HG02852 (cell line): ENCODE data around the gene MST1.
"Not testable (repeated sequence)": the region's sequence is repeated elsewhere in the genome, so short reads cannot be mapped to it uniquely, and the experiment has no call there.

Experiments
- ATAC-seq: cut with Tn5 transposase; IDR thresholded peaks from one replicate; pipeline ENCODE4 v1.9.1; 2021; ENCODE audit warnings: mild to moderate bottlenecking, moderate library complexity; ENCODE audit not compliant: unreplicated experiment

MST1 gene

DNA sequence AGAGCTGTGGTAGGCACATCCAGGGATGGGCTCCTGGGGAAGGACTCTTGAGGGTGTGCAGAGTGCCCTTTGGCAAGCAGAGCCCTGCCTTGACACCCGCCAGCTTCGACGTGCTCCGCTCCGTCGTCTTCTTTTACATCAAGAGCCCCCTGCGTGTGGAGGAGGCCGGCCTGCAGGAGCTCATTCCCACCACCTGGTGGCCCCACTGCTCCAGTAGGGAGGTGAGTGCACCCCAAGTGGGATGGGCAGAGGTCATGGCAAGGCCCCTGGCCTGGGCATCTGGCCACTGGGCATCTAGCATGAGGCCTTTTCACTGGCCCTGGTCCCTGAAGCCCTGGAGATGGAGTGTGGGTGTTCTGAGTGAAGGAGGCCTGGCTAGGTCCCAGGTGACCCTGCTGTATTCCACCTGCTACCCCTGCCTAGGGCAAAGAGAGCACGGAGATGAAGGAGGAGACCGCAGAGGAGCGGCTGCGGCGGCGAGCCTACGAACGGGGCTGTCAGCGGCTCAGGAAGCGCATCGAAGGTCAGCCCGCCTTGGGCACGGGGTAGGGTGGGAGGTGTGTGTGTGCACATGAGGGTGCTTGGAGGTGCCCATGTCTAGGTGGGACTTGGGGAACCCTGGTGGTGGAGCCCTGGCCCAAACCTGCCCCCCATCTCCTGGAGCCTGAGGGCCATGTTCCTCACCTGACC lies 12.3 kb upstream of the MST1 start:
- no peak for ATAC-seq

DNA sequence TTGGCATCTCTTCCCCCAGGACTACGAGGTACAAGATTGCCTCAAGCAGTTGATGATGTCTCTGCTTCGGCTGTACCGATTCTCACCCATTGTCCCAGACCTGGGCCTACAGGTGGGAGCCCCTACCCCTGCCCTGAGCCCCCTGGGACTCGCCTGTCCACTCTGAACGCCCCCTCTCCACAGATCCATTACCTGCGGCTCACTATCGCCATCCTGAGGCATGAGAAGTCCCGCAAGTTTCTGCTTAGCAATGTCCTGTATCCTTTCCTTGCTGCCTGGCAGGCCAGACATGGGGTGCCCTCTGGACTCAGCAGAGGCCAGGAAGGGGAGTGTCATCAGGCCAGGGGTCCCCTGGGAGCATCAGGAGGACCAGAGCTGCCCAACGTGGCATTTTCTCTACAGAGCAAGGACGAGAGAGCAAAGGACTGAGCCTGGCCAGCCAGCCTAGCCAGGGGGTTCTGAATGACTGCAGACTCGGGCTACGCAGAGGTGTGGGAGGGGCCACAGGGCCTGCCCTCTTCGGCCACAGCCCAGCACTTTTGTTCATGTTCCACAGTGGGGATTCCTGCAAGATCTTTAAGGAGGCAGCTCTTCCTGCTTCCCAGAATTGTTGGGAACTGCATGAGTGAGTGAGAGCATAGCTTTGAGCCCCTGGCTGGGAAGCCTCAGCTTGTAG lies 11.3 kb upstream of the MST1 start:
- ATAC-seq, result no peak

DNA sequence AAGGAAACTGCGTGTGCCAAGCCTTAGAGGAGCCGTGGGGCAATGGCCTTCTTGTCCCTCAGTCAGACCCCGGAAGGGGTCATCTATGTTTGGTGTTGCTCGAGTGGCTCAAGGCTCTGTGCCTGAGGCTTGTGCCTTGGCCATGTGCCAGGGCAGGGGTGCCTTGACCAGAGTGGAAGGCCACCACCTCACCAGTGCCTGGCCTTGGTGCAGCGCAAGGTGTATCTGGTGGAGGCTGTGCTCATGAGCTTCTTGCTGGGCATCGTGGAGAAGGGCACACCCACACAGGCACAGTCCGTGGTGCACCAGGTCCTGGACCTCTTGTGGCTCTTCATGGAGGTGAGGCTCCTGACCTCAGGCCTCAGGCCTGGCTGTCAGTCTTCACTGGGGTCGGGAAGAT lies 10.7 kb upstream of the MST1 start:
- no peak for ATAC-seq

DNA sequence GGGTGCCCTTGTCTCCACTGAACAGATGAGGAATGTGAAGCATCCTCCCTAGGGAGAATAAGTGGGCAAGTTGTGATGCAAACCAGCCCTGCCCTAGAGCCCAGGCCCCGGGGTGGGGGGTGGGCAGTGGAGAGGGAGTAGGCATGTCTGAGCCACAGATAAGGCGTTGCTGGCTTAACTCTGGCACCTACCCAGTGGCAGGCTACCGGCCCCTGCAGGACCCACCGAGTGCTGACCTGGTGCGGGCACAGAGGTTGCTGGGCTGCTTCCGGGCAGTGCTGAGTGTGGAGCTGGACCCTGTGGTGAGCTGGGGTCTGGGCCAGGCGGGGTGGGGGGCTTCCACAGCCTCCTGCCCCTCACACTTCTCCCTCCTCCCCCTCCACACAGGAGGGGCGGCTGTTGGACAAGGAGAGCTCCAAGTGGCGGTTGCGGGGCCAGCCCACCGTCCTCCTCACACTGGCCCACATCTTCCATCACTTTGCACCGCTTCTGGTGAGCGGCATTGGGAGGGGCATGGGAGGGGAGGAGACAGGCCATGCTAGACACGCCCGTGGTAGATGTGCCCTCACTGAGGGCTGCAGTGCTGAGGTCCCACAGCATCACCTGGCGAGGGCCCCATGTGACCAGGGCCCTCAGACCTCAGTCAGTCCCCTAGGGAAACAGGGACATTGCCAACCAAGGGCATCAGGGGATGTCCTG lies 10.2 kb upstream of the MST1 start:
- ATAC-seq, result no peak

DNA sequence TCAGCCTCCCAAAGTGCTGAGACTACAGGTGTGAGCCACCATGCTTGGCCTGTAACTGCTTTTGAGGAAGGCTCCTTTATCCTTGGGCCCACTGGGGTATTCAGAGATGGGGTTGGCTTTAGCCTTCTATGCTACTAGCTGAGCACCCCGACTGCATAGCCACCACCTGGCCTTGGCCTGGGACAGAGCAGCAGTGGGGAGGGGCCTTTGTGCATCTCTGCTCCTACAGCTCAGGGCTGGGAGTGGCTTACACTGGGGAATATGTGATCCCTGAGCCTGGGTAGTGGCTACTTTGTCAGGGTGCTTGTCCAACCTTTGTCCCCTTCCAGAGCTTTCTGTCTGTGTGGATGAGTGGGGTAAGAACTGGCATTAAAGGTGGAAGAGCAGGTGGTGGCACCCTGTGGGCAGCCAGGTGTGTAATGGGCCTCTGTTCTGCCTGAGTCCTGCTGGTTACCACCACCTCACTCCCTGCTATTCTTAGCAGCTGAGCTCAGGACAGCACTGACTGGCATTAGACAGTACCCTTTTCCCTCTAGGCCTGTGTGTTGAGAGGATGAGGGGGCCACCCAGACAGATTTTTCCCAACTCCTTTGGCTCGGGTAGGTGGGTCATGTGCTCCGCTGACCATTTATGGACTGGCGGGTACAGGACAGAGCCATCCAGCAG lies 6.2 kb upstream of the MST1 start:
- not testable (repeated sequence) for ATAC-seq

DNA sequence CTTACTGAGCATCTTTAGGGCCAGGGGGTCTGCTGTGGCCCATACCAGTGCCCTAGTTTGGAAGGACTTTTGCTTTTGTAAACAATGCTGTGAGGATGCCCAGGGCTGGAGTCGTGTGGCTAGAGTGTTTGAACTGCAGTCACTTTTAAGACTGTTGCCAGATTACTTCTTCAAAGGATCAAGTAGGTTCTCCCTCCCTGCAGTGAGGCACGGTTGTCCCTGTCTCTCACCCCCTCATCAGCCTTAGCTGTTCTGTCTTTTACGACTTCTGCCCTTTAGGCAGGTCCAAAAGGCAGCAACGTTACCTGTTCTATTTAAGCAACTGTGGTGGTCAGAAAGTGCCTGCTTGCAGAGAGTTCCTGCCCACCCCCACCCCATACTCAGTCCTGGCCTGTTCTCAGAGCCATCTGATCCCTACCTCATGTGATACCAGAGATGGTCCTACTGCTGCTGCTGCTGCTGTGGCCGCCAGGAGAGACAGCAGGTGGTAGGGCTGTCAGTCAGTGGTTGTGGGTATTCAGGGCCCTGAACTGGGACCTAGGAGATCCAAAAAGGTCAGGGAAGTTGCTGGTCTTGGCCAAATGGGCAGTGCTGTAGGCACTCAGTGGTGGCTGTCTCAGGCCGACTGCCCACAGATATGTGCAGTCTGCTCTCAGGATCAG lies 5.3 kb upstream of the MST1 start:
- not testable (repeated sequence) for ATAC-seq

DNA sequence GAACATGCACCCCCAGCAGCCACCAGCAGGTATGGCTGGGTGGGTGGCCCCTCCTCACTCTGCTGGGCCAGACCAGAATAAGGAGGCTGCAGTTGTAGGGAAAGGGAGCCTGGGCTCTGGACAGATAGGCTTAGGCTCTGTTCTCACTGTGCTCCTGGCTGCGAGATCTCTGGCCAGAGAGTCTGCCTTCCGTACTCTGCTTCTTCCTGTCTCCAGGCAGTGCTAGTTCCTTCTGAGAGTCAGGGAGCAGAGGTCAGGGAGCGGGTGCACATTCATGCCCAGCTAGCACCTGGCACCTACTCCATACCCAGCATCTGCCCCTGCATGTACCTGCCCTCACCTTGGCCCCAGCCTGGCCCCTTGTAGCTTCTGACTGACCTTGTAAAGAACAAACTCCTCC lies 2.2 kb upstream of the MST1 start:
- ATAC-seq, result not testable (repeated sequence)

DNA sequence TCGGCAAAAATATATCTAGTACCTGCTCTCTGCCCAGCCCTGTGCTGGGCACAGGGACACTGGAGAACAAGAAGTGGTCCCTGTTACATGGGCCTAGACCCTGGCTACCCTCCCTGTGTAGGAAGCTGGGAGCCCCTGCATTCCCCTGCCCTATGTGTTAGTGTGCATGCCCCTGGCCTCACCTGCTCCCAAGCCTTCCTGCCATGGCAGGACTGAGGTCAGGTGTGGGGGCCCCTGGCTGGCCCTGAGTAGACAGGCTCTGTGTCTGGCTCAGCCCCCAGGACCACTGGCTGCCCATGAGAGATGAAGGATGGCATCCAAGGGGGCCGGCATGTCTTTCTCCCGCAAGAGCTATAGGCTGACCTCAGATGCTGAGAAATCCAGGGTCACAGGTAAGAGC lies 1.6 kb upstream of the MST1 start:
- ATAC-seq, result not testable (repeated sequence)

DNA sequence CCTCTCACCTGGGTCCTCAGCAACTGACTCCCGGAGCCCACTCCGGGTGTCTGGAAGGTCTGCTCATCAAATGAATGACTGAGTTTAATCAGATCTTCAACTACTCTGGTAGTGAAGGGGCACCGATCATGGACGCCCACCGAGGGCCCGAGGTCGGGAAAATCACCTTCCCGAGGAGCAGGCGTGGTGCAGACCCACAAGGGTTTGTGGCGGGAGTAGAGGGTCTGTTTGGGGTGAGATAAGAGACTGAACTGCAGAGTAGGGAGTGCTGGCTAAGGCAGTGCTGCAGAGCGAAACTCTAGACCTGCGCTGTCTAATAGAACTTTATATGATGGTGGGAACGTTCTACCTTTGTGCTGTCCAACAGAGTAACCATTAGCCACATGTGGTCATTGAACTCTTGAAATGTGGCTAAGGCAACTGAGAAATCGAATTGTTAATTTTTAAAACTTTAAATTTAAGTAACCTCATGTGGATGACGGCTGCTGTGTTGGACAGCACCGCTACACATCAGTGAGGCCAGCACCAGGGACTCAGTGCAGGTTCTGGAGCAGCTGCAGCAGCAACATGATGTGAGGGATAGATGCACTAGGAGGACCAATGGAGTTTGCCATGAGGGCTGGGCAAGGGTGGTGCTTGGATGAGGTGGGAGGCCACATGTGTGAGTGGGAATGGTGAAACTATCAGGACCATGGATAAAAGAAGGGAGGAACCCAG lies 792 bp upstream of the MST1 start:
- ATAC-seq, result not testable (repeated sequence)

DNA sequence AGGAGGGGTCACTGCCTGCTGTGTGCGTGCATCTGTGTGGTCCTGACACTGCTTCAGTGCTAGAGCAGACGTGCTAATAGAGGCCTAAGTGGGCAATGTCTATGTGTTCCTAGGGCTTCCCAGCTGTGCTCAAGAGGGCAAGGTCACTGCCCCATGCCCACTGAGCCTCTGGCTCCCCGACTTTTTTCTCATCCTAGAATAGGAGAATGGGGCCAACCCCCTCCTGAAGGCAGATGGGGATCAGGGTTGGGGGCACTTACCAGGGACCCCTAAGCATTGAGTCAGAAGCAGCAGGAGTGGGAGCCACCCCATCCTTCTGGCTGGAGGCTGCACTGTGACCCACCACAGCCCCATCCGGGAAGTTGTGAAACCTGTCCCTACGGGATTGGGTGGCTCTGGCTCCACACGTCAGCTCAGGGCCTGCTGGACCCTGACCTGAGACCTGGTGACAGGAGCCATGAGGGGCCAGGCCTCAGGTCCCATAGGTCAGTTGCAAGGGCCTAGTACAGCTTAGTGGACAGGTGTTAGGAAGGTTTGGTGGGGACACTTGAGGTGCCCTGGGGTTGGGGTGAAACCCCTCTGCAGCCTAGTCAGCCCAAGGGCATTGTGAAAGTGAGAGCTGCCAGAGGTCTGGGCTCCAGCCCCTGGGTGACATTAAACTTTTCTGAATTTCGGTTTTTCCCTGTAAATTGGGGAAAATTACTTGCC lies 782 bp downstream of the MST1 start:
- not testable (repeated sequence) for ATAC-seq

DNA sequence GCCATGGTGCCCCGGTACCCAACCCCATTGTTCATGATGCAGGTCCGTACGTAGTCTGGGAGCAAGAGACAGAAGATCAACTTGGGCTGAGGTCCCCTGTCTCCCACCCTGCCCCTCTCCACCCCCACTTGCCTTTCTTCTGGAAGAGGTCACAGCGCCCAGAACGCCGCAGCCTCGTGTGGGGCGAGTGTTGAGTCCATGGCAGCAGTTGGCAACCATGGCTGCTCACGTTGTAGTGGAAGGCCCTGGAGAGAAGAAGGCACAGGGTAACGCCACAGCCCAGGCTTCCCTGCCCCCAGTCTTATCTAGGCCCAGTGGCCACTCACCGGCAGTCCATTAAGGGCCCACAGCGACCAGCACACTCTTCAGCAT lies 1.9 kb downstream of the MST1 start:
- ATAC-seq, result not testable (repeated sequence)

DNA sequence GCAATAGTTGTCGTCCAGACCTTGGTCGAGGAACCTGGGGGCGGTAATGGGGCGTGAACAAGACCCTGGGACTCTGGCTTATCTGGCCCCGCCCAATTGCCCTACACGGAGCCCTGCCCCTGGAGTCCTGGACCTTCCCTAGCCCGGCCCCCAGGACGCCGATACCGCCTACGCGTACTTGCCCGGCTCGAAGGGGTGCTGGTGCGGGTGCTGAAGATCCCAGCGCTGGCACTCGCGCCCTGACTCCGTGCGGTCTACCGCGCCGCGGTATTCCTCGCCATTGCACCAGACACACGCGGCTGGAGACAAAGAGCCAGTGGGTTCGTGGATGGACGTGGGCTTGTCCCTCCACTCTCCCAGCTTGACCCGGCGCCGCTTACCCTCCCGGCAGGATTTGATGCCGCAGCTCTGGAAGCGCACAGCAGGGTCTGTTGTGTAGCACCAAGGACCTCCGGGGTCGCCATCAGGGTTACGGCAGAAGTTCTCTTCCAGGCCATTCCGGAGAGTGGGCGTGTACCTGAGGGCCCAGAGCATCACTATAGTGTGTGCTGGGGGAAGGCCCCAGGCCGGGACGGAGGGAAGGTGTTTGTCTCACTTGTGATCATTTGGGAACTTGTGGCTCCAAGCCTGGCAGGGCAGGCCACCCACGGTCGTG lies 2.4 kb downstream of the MST1 start:
- ATAC-seq, result not testable (repeated sequence)

DNA sequence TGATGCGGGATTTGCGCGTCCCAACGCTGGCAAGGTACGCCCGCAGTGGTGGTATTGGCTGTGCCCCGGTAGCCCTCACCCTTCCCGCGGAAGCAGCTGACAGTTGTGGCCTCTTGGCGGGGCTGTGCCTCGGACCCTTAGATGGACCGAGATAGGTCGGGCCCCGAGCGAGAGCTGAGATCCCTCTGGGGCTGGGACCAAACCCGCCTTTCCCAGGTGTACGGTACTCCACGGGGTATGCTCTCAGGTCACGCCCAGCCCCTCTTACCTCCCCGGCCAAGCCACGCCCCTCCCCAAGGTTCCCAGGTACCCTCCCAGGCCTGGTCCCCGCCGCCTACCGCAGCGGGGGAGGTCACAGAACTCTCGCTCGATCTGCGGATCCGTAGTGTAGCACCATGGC lies 2.9 kb downstream of the MST1 start:
- not testable (repeated sequence) for ATAC-seq

DNA sequence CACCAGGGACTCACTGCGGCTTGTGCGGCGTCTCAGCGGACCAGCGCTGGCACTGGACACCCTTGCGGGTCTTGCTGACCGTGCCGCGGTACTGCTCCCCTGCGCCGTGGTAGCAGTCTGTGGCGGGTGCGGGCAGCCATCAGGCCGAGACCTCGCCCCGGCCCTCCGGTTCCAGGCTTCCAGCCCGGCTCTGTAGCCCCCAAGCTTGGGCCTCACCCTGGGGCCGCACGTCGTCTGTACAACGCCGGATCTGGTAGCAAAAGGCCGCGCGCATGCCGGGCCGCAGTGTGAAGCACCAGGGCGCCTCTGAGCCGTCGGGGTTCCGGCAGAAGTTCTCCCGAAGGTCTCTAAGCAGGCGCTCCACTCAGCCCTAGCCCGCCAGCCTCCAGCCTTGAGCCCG lies 3.4 kb downstream of the MST1 start:
- not testable (repeated sequence) for ATAC-seq

DNA sequence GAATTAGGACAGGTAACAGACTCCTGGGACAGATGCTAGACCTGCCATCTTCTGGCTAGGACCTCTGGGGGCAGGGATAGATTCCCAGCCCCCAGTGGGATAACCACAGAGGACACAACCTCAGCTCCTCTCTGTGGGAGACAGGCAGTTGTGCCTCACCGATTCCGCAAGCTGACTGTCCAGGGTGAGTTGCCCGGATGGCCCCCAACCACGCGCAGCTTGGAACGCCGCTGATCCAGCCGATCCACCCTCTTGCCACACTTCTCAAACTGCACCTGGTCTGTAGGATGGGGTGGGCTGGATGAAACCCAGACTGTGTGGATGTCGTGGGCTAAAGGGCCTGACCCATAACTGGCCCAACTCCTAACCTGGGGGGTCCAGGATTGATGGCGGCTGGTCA lies 4.2 kb downstream of the MST1 start:
- not testable (repeated sequence) for ATAC-seq

DNA sequence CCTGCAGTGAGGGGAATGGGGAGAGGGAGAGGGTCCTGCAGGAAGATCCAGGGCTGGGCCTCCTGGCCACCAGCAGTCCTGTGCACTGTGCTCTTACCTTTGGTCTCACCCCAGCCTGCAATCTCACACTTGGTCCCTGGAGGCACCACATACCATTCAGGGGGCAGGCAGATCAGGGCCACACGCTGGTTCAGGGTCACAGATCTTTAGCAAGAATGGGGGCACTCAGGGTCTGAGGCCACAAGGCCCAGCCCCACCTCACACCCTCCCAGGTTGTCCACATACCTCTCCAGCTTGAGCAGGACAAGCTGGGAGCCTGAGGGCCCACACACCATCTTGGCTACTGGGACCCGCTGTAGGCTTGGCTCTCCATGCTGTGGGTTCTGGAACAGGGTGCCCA lies 4.8 kb downstream of the MST1 start:
- ATAC-seq, result not testable (repeated sequence)

DNA sequence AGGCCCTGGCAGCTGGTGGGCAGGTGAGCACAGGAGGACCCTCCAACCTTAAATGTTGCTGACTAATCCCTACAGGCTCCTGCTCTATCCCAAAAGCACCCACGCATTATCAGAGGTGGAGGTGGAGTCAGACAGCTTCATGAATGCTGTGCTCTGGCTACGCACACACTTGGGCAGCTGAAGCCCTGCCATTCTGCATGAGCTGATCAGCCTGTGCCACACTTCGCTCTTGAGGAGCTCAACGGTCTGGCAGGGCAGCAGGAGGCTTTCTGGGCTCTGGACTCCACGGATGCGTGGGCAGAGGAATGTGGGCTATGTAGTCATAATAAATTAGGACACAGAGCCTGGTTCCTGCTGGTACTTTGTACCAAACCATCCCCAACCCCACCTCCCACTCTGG lies 6.1 kb downstream of the MST1 start:
- ATAC-seq, result no peak

DNA sequence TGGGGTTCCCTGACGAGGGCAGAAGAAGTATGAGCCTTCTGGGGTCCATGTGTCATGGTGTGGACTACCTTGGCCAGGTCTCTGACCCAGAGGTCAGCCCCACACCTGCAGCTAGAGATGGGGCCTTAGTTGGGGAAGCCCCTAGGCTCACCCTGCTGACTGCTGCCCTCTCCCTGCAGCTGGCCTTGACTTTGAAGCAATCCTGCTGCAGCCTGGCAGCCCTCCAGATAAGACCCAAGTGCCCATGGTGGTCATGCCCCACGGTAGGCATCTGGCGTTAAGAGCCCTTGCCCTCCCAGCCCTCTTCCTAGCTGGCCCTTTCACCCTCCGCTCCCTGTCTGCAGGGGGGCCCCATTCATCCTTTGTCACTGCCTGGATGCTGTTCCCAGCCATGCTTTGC lies 7.7 kb downstream of the MST1 start:
- ATAC-seq, result no peak

DNA sequence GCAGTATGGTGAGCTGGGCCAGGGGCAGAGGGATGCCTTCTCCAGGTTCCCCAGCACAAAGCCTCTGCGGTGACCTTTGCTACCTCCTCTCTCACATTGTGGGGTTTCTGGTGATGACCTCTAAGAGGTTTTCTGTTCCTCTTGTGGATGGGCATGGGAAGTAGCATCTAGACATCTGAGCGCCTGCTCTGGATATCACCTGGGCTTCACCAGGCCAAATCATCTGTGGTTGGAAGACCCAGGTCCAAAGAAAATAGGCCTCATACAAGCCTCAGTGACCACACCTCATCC lies 8.1 kb downstream of the MST1 start:
- ATAC-seq, result no peak
